ENCODE data around the gene C3orf49.
A peak's percentile ranks its signal among the peaks of the same experiment; 100 is the strongest.

The C3orf49 gene

DNA sequence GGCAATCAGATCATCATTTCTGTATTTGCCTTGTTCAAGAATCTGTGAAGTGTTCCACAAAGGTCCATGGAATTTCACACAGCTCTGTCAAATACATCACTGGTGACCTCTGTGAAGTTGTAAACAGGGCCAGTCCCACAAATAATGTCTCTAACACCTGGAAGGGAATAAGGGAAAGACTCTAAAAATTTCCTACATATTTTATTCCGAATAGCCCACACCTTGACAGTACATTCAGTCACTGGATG, at the start of gene C3orf49:
C3orf49 (plus strand) TSS at position 149 of the 248 bp plus-strand sequence. CDS start 173 bp downstream, outside the sequence.
- DNase-seq, result no peak

- DNase-seq, result no peak
Measured at GRCh38 chr3:63774781-63775180, 44.3 kb upstream of the C3orf49 start.

GRCh38 chr3:63779227-63779626, 39.9 kb upstream of the C3orf49 start:
- DNase-seq, result no peak

GRCh38 chr3:63791974-63792373, 27.1 kb upstream of the C3orf49 start:
- no peak for DNase-seq

- no peak for DNase-seq
Measured at GRCh38 chr3:63795438-63795837, 23.7 kb upstream of the C3orf49 start.

DNA sequence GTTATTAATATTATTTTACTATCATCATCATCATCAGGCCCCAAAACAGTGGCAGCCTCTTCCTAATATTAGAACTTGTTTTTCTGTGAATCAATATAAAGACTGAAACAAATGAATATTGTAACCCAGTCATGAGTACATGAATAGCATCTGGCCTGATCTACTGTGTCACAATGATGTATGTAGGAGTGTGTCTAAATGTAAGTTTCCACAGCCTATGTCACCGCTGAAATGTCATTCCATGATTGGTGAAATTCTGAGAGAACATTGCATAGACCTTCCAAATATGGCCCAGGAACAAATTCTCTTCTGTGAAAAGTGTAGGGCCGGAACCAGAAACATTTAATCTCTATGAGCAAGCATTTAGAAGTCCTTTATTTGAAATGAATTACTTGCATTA, 20.6 kb upstream of the C3orf49 start:
- no peak for DNase-seq

DNA sequence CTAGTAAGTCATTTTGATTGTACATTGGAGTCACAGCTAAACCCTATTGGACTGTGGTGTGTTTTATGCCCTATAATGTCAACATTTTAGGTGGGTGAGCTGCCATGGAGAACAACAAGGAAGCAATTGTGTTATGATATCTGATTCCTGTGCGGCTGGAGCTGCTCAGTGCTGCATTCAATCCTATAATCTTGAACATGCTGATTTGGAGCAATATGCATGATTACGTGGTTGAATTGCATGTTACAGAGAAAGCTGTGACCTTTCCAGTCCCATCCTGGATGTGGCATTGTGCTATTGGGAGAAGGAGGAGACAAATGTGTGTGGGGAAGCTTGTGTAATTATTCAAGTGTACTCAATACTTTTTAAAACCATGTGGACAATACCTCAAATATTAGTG, 20.1 kb upstream of the C3orf49 start:
- DNase-seq, result no peak

GRCh38 chr3:63800097-63800496, 19.0 kb upstream of the C3orf49 start:
- no peak for DNase-seq

DNA sequence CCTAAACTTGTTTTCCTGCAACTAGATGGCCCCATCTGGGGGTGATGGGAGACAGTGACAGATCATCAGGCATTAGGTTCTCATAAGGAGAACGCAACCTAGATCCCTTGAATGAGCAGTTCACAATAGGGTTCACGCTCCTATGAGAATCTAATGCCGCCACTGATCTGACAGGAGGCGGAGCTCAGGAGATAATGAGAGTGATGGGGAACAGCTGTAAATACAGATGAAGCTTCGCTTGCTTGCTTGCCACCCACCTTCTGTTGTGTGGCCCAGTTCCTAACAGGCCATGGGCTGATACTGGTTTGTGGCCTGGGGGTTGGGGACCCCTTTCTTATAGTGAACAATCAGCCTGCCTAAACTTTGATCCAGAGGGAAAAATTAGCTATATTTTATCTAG, 15.2 kb upstream of the C3orf49 start:
- no peak for DNase-seq

DNA sequence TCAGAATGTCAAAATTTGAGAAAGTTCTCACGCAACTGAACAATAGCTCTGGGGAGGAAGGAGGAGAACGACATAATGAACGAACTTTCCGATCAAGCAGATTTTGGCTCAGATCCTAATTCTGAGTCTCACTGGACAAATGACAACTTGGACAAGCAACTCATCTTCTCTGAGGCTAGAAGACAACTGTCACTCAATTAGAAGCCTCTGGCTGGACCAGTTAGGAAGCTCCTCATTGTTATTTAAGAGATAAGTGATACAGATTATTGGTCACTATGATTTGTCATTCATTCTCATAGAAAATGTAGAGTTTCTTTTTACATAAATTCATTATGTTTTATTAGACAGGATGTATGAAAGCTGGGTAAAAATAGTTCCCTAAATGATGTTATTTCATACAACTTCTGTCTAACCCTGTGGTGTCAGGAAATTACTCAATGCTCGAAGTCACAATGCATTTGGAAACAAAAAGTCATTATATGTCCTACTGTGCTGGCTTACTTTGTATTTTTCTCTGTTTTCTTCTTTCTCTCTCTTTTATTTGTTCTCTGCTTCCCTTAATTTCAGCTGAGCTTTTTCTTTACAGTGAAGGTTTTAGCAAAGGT, 11.0 kb upstream of the C3orf49 start:
- no peak for DNase-seq

GRCh38 chr3:63808633-63809032, 10.5 kb upstream of the C3orf49 start:
- no peak for DNase-seq

- DNase-seq, result no peak
Measured at GRCh38 chr3:63809607-63810006, 9.5 kb upstream of the C3orf49 start.

DNA sequence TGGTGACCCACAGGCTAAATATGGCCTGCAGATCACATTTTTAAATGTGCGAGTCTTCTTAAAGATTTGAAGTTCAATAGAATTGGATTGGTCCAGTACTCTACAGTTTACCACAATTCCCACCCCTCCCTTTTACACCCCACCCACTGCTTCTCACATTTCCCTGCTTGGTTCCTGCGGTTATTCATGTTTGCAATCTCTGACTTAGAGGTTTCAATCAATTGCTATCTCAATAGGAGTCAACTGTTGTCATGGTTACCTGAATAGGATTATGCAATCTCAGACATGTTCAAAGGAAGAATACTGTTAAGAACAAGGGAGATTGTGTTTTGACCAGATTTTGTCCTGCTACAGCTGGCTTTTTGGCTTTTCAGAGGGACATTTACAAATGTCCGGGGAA, 4.9 kb upstream of the C3orf49 start:
- DNase-seq, result no peak

- DNase-seq, result no peak
Measured at GRCh38 chr3:63817225-63817624, 1.9 kb upstream of the C3orf49 start.

- DNase-seq, result peak; percentile 69
Measured at GRCh38 chr3:63818282-63819150, 583 bp upstream of the C3orf49 start.

GRCh38 chr3:63824309-63824708, 5.2 kb downstream of the C3orf49 start:
- no peak for DNase-seq

- no peak for DNase-seq
Measured at GRCh38 chr3:63830526-63830925, 11.4 kb downstream of the C3orf49 start.

GRCh38 chr3:63832395-63832794, 13.3 kb downstream of the C3orf49 start:
- no peak for DNase-seq

- no peak for DNase-seq
Measured at GRCh38 chr3:63841704-63842103, 22.6 kb downstream of the C3orf49 start.

GRCh38 chr3:63842127-63842526, 23.0 kb downstream of the C3orf49 start:
- no peak for DNase-seq

GRCh38 chr3:63845215-63845614, 26.1 kb downstream of the C3orf49 start:
- no peak for DNase-seq

DNA sequence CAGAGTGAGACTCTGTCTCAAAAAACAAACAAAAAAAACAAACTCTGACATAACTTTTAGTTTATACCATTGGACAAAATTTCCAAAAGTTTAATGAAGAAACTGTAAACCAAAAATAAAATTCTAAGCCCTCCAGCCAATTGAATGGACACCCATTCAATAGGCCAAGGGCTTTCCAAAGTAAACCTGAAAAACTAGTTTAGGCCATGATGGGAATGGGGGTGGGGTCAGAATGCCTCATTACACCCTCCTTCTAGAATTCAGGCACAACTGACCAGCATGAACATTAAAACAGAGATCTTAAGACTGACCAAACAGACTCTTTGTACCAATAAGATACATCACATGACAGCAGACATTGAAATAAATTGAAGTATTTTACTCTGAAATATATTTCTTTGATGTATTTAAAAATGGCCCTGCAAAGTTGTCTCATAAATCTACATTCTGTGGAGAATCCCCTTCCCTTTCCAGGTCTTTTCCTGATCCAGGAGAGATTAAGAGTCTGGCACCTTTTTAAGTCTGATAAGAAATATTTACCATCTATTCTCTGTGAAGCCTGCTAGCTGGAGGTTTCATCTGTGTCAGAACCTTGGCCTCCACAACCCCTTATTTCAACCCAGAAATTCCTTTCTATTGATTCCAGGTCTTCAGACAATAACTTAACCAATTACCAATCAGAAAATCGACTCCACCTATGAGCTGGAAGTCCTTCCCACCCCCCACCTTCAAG, 28.8 kb downstream of the C3orf49 start:
- DNase-seq, result no peak

DNA sequence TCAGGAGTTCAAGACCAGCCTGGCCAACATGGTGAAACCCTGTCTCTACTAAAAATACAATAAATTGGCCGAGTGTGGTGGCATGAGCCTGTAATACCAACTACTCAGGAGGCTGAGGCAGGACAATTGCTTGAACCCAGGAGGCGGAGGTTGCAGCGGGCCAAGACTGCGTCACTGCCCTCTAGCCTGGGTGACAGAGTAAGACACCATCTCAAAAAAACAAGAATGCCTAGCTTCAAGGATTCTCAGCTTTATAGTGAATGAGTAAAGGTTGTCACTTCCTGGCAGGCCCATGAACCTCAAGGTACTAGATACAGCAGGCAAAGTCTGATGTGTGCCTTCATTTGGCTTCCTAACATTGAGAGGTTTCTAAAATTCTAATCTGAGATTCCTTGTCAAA, 30.1 kb downstream of the C3orf49 start:
- DNase-seq, result no peak

DNA sequence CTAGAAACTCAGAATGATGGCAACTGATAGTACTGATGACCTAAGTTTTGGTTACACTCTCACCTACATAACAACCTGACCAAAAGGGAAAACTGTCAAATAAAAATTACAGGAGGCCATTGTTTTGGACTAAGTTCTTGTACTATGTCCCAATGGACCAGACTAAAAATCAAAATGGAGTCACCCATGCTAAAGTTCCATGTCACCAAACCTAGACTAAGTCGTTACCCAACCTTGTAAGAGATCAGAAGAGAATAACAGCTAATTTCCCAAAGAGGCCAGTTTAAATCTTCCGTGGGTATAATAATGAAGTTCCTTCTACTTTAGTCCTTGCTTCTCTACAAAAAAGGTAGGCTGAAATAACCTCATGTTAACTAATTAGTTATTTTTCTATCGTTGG, 32.2 kb downstream of the C3orf49 start:
- DNase-seq, result no peak
